Activated CD4-positive, alpha-beta T cell treated with anti-CD3 and anti-CD28 coated beads, Interleukin-2, amount 50 U/mL, for 24 hours (primary cell): Measurements from ENCODE around the gene RGS10.

Source experiments
- DNase-seq, 2 donors: peaks; one replicate each; pipeline ENCODE4 v3.0.0-alpha.2; 2020; ENCODE audit warnings: low read depth in 1 of 2, low spot score in 1 of 2

The RGS10 gene

DNA sequence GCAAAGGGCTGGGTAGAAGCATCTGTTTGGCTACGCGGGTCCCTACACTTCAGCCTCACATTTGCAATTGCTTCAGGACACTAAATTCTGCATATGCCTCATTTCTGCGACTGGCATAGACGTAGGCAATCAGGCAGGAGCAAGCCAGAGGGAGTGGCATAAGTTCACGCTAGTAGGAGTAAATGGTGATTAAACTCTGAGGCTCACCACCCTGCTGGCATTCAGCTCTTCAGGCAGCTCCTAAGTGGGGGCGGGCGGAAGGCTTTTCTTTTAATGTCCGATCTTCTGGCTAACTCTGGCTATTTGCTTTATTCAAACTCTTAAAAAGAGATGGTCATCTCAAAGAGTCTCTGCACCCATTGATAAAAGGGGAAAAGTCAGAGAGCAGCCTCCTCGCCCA, 45.3 kb downstream of the RGS10 start:
- no peak for DNase-seq

DNA sequence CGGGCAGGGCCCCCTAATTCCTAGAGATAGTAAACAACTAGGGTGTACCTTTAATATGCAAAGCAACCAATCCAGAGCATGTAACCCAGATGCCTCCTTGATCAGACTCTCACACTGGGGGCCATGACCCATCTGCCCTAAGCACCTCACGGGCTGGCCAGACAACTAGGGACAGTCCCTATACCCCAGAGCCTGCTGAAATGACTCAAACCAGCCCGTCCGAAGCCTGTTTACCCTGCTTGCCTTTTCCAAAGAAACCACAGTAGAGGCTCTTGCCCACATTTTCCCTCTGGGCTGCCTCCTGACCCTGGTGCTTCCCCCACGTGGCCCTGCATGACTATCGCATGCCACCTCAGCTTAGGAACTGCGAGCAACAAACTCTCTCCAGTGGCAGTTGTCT, 46.2 kb downstream of the RGS10 start:
- peak in 1 of 2 donors; percentile 64 for DNase-seq

DNA sequence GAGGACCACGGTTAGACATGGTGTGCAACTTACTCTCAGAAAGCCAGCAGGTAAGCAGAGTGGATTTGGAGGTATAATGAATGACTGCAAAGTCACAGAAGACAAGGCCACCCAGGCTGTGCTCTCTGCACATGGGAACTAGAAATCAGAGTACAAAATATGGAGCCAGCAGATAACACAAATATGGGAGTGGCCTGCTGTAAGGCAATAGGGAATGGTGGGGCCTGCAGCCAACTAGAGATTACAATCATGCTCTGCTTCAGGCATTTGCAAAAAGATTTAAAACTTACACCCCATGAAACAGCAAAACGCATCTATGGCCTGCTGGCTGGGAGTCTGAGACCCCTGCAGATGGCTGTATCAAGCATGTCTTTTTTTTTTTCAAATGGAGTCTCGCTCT, 47.0 kb downstream of the RGS10 start:
- no peak for DNase-seq

DNA sequence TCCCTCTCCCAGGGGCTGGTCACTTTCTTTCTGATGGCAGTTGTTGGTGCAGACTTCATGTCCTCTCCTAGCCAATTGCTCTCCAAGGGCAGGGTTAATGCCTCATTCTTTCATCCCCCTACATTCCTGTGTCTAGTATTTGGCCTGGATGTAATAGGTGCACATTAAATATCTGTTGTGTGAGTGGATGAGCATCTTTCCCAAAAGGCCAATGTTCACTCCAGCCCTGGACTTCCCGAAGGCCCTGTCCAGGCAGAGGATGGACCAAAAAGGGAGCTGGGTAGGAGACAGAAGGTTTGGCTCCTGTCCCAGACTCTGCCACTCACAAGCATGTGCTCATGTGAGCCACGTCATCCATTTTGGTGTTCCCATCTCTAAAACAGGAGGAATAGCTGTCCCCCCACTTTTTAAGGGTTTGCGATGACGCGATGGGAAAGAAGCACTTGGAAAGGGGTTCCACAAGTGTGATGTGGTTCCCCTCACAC, 47.5 kb downstream of the RGS10 start:
- no peak for DNase-seq

DNA sequence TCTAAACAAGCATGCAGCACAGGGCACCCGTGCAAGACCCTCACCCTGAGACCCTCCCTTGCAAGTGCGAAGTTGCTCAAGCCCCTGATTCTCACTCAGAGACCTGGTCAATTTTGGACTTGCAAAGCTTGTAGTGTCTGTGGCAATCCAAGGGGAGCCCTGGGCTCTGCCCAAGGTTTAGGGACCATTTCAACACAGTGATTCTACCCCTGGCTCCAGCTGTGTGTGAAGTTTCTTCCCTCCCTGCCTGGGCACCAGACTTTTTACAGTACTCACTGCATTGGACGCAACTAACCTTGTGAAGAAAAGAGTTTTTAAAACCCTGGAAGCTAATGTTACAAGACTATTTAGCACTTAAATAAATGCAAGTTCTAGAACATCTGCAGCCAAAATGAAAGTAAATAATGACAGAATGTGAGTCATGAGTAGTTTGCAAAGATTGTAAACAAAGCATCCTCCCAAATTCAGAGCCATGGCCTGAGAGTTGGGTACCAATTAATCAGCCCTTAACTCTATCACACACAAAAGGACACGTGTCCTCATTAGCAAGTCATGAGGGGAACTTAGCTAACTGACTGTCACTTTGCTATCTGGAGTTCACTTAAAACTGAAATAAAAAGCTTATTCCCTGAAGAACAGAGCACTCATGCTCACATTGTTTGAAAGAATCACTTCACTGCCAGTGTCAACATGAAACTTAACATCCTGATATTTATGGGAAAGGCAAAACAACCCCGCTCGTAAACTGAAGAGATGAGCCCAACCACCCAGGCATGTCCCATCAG, 48.1 kb downstream of the RGS10 start:
- DNase-seq = no peak

DNA sequence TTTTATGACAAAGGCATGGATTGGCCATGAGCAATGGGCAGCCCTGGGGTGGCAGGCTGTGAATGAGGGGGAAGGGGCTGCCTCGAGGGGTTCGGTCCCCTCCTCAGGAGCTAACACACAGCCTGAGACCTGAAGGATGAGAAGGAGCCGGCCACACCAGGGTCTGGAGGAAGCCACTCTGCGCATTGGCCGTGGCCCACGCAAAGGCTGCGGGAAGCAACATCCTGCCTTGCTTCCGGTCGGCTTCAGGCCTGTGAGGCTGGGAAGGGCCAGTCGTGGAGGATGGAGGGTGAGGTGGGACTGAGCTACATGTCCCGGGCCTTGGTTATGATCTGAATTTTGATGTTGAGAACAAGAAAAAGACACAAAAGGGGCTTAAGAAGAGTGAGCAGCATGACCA, 49.4 kb downstream of the RGS10 start:
- no peak for DNase-seq

DNA sequence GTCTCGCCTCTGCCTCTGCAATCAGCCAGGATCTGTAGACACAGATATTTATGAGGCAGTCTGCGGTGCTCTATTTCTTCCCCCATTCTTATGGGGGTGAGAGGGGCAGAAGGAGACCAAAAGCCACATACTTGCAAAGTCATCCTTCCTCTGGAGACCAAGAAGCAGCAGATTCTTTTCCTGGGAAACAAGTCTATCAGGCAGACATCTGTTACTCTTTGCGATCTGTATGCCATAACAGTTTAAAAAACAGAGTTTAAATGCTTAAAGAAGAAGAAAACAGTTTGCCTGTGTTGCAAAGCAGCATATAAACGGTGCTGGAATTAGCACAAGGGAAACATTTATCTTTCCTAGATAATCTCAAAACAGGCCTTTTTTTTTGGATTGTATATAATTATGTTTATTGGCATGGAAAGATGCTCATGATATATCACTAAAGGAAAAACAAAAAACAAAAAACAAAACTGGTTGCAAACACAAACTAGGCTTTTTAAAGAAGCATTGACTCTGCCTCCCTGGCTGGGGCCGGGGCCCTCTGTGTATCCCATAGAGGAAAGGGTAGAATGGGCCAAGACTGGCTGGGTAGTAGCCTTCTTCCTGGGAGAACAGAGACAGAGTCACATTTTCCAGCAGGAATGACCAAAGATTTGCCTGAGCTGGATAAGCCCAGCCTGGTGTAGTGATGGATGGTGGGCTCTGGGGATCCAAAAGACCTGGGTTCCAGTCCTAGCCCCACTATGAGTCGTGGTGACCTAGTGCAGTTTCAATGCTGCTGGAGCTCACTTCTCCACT, 50.4 kb downstream of the RGS10 start:
- no peak for DNase-seq

DNA sequence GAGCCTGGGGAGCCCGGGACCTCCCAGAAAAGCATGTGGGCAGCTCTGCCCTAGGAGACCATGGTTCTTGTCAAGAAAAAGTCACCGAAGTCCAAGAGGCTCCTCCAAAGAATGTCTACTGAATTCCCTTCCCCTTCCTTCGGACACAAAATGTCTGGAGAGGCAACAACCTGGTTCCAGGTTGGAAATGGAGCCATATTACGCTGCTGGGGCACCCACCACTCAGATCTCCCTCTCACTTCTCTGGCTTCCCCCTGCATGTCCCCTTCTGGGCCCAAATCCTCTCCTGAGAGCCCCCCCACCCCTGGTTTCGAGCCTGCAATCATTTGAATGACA, 52.6 kb downstream of the RGS10 start:
- no peak for DNase-seq

DNA sequence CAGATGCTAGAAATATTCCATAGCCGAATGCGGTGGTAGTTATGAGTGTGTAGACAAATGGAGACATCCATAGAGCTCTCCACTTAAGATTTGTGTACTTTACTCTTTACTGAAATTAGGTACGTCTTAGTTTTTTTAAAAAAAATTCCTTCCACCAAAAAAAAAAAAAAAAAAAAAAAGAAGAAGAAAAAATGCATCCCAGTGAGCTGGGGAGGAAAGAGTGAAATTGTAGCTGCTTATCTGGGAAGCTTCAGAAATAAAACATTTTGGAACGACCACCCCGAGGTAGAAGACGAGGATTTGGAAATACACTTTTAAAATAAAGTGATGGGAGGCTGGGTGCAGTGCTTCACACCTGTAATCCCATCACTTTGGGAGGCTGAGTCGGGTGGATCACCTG, 53.8 kb downstream of the RGS10 start:
- no peak for DNase-seq

DNA sequence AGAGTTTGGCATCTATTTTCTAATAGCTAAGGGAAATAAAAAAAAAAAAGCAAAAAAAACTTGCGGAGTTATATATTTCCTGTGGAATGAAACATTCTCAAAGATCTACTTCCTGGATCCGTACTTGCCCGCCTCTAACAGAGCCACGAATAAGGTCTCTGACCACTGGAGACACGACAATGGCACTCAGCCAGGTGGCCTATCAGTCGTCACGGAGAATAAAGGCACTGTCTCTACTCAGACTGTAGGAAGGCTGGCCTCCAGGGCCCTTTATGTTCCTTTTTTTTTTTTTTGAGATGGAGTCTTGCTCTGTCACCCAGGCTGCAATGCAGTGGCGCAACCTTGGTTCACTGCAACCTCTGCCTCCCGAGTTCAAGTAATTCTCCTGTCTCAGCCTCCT, 58.7 kb downstream of the RGS10 start:
- DNase-seq = no peak

DNA sequence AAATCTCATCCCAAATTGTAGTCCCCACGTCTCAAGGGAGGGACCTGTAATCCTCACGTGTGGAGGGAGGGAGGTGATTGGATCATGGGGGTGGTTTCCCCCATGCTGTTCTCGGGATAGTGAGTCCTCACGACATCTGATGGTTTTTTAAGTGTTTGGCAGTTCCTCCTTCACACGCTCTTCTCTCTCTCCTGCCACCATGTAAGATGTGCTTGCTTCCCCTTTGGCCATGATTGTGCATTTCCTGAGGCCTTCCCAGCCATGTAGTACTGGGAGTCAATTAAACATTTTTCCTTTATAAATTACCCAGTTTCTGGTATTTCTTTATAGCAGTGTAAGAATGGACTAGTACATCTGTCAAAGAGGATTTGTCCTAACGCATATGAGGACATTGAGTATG, 59.5 kb downstream of the RGS10 start:
- DNase-seq = no peak

DNA sequence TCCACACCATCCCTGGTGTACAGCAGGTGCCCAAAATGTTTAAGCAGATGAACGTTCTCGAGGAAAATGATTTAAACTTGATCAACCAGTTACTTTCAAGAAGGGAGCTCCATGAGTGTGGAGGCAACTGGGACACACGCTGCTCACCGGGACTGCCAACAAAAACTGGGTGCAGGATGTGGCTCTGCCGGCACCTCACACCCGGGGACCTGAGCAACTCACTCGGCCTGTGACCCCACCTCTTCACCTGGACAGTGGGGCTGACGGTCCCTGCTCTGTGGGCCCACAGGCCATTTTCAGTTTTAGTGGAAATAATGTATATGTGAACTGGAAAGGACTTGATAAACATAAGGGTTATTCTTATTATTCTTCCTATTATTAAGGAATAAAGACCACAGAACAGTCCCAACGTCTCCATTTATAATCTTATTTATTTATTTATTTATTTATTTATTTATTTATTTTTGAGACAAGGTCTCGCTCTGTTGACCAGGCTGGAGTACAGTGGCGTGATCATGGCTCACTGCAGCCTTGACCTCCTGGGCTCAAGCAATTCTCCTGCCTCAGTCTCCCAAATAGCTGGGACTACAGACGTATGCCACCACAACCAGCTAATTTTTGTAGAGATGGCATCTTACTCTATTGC, 60.6 kb downstream of the RGS10 start:
- DNase-seq = no peak

DNA sequence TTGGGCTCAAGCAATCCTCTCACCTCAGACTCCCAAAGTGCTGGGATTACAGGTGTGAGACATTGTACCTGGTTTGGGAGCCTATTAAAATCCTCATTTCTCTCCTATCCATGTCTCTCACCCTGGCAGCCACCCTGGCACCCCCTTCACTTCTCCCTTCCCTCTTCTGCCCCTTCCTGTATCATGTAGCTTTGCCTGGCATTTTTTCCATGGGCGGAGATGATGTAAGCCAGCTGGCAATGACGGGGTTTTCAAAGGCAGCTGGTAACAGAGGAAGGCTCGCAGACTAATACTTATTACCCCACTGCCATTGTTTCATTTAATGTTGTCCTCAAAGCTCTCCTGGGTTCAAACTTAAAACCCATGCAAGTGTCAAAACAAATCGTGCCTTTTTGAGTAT, 61.9 kb downstream of the RGS10 start:
- DNase-seq = no peak

DNA sequence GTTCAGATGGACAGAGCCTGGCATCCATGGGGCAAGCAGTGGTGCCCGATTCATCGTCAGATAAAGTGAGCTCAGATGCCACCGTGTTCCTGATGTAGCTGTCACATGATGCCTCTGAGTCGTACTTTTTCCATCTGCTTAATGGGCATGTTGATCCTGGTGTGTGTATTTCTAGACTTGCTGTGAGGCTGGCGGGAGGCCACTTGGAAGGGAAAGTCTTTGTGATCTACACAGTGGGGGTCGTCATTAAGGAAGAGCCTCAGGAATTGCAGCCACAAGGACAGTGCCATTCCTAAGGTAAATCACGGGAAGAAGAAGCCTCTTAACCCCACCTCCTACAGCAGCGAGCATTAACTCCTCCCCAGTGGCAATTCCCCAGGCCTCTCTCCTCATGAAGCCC, 63.0 kb downstream of the RGS10 start:
- no peak for DNase-seq

DNA sequence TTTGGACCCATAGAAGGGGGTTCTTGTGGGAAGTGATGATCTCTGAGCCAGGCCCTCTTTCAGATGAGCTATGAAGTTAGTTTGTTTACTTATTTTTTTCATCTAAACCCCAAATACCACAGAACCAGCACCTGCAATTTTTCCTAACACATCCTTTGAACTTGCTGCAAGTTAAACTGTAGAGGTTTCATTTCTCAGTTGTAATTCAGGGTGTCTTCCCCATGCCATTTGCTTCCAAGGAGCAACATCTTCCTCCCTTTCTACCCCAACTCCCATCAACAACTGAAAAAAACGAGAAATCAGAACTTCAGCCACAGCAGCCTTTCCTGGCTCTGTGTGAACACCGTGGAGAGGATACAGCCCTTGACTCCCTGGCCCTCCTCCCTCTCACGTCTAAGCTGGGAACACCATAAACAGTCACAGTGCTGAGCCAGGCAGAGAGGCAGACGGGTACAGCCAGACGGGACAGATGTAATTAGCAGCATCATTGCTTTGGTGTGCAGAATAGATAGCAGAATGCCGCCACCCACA, 63.6 kb downstream of the RGS10 start:
- no peak for DNase-seq

DNA sequence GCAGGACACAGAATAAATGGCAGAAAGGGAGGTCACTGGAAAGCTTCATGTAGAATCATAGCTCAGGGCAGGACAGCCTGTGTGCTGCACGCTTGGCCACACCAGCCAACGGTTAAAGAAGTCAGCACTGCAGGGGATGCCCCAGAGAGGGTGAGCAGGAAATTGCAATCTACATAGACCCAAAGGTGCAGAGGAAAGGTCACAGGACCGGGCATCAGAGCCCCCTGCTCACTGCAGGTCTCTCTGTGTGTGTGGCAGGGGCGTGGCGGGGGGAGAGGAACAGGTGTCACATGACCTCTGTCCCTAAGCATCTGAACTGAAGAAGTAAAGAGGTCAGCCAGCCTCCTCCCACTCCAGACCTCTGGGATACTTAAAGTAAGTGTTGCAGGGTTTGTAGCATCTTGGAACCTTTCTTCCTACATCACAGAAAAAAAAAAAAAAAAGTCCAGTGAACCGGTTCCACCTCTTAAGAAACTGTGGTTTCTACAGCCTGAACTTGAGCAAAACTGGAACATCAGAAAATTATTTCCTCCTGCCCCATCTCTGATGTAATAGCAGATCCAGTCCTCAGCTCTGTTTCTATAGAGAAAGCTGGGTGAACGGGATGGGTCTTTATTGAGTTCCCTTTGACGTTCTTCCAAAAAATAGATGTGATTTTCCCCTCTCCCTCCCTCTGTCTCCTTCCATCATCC, 64.3 kb downstream of the RGS10 start:
- DNase-seq = no peak

DNA sequence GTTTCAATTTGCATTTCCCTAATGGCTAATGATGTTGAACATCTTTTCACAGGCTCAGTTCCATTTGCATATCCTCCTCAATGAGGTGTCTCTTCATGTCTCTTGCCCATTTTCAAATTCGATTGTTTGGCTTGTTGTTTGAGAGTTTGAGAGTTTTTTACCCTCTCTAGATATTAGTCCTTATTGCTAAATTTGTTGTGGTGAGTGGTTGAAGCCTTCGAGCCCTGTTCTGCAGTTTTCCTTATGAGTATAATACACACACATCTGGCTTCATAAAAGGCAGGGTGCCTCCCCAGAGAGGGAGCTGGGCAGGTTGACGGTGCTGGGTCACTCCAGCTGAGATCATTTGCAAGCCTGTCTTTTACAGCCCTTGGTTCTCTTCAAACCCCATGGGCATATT, 65.1 kb downstream of the RGS10 start:
- no peak for DNase-seq

DNA sequence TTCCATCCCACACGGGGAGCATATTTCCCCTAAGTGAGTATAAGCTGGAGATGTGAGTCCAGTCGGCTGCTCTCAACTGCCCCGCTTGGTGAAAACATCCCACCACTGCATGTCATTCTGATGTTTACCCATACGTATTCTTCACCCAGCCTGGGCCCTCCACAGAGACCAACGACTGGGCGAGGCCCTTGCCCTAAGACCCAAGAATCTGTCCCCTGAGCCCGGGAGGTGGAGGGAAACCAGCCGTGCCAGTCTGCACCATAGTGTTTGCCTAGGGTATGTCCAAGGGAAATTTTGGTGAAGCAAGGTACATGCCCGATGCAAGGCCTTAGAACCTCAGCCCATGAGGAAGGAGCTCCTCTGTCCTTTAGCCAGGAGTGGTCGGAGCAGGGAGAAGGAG, 67.9 kb downstream of the RGS10 start:
- no peak for DNase-seq

DNA sequence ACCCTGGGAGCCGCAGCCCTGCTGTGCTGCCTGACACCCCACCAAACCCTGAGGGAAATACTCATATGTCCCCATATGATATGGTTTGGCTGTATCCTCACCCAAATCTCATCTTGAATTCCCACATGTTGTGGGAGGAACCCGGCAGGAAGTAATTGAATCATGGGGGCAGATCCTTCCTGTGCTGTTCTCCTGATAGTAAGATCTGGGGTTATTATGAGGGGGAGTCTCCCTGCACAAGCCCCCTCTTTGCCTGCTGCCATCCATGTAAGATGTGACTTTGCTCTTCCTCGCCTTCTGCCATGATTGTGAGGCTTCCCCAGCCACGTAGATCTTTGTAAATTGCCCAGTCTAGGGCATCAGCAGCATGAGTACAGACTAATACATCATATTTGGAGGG, 68.7 kb downstream of the RGS10 start:
- DNase-seq = no peak

DNA sequence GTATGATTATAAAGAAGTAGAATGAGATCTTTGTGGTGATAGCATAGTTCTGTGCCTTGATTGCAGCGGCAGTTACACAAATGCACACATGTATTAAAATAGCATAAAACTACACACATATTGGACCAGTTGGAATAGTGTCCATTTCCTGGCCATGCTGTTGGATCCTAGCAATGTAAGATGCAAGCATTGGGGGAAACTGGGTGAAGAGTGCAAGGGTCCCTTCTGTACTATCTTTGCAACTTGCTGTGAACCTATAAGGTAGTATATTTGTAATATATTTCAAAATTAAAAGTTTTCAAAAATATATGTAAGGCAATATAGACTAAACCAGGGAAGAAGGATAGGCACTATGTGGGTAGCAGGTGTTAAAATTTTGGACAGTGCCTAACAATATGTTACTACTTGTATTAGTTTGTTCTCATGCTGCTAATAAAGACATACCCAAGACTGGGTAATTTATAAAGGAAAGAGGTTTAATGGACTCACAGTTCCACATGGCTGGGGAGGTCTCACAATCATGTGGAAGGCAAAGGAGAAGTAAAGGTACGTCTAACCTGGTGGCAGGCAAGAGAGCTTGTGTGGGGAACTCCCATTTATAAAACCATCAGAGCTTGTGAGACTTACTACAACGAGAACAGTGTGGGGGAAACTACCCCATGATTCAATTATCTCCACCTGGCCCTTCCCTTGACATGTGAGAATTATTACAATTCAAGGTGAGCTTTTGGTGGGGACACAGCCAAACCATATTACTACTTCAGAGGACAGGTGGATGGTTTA, 71.4 kb downstream of the RGS10 start:
- no peak for DNase-seq

DNA sequence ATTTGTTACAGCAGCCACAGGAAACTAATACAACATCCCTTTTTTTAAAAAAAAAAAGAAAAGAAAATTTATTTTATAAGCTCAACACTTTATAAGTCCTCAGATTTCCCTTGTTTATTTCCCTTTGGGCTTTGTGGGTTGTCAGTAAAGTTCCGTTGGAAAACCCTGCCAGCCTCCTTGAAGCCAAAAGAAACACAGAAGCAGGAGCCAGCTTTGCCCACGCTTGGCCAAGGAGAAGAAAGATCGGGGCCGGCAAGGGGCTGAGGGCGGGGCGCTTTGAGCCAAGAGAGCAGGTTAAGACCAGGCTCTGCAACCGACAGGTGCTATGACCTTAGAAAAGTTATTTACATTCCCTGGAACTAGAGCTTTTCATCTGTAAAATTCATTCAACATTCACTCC, 72.7 kb downstream of the RGS10 start:
- DNase-seq = no peak
